ENCODE data around the gene MYO10.

Gene MYO10

GRCh38 chr5:16791036-16791705 lies 144.9 kb downstream of the MYO10 start:
- Histone ChIP-seq H3K36me3 (ENCODE audit: control insufficient read depth, insufficient read depth, low read length) (no peaks in the 10 kb centered on the region), H3K27me3 (replicated peaks; ENCODE audit: control insufficient read depth, insufficient read depth, low read length) (no peaks in the 10 kb centered on the region; the same call in 1 of the 2 replicates), H3K4me3 (replicated peaks; ENCODE audit: low read depth, low read length) (no peak overlapping the region)
- DNase-seq (ENCODE audit: extremely low read depth, insufficient read length), result no peak
- TF ChIP-seq CTCF (IDR thresholded peaks at IDR 0.05; ENCODE audit: insufficient read depth, low read length, poor library complexity, severe bottlenecking), result peak; percentile 51

- Histone ChIP-seq H3K27me3 (replicated peaks; ENCODE audit: control insufficient read depth, insufficient read depth, low read length) (no peaks in the 10 kb centered on the region; the same call in 1 of the 2 replicates), H3K4me3 (replicated peaks; ENCODE audit: low read depth, low read length) (no peak overlapping the region), H3K36me3 (ENCODE audit: control insufficient read depth, insufficient read depth, low read length) (no peaks in the 10 kb centered on the region)
- no peak for TF ChIP-seq CTCF (IDR thresholded peaks at IDR 0.05; ENCODE audit: insufficient read depth, low read length, poor library complexity, severe bottlenecking)
- DNase-seq (ENCODE audit: extremely low read depth, insufficient read length), result no peak
Measured at GRCh38 chr5:16788957-16789356, 147.1 kb downstream of the MYO10 start.

GRCh38 chr5:16787278-16787677 lies 148.8 kb downstream of the MYO10 start:
- TF ChIP-seq CTCF (IDR thresholded peaks at IDR 0.05; ENCODE audit: insufficient read depth, low read length, poor library complexity, severe bottlenecking), result no peak
- no peak for DNase-seq (ENCODE audit: extremely low read depth, insufficient read length)
- no peak overlapping the region for H3K4me3 ChIP-seq (replicated peaks; ENCODE audit: low read depth, low read length)
- H3K36me3 ChIP-seq (ENCODE audit: control insufficient read depth, insufficient read depth, low read length), result no peaks in the 10 kb centered on the region
- H3K27me3 ChIP-seq (replicated peaks; ENCODE audit: control insufficient read depth, insufficient read depth, low read length), result no peaks in the 10 kb centered on the region

GRCh38 chr5:16784843-16785791 lies 151.0 kb downstream of the MYO10 start:
- no peaks in the 10 kb centered on the region for H3K27me3 ChIP-seq (replicated peaks; ENCODE audit: control insufficient read depth, insufficient read depth, low read length)
- no peaks in the 10 kb centered on the region for H3K36me3 ChIP-seq (ENCODE audit: control insufficient read depth, insufficient read depth, low read length)
- peak; percentile 61 for DNase-seq (ENCODE audit: extremely low read depth, insufficient read length)
- no peak for TF ChIP-seq CTCF (IDR thresholded peaks at IDR 0.05; ENCODE audit: insufficient read depth, low read length, poor library complexity, severe bottlenecking)
- H3K4me3 ChIP-seq (replicated peaks; ENCODE audit: low read depth, low read length), result no peak overlapping the region

- no peak for TF ChIP-seq CTCF (IDR thresholded peaks at IDR 0.05; ENCODE audit: insufficient read depth, low read length, poor library complexity, severe bottlenecking)
- DNase-seq (ENCODE audit: extremely low read depth, insufficient read length), result no peak
- no peak overlapping the region for H3K4me3 ChIP-seq (replicated peaks; ENCODE audit: low read depth, low read length)
- no peaks in the 10 kb centered on the region for H3K36me3 ChIP-seq (ENCODE audit: control insufficient read depth, insufficient read depth, low read length)
- H3K27me3 ChIP-seq (replicated peaks; ENCODE audit: control insufficient read depth, insufficient read depth, low read length), result no peaks in the 10 kb centered on the region
Measured at GRCh38 chr5:16784088-16784487, 152.0 kb downstream of the MYO10 start.

All from GM06990 (cell line).